AG04449 (cell line): Measurements from ENCODE around the gene CDH20.

Source experiments
- CTCF ChIA-PET: fragments of 350-600 bp; formaldehyde crosslinking; extraction: SDS; loops from one replicate; lab custom pipeline; 2021; ENCODE audit warnings: antibody characterized with exemption; lab: Yijun Ruan, JAX
- POLR2A ChIA-PET: fragments of 400-600, 350-600 bp; formaldehyde crosslinking; extraction: SDS; loops from one replicate; lab custom pipeline; 2020; ENCODE audit warnings: antibody characterized with exemption, inconsistent platforms; lab: Yijun Ruan, JAX
- DNase-seq: peaks from one replicate; pipeline ENCODE4 v3.0.0-alpha.2; 2010; ENCODE audit warnings: low read depth, low spot score
- H3K4me3 ChIP-seq: 2 replicates; pipeline ENCODE4 v1.5.1; 2011; ENCODE audit warnings: low read depth, mild to moderate bottlenecking, control low read depth, low read length
- TF ChIP-seq, protein P1 (sequence below): IDR thresholded peaks from one replicate; pipeline ENCODE4 v1.5.1; 2011; ENCODE audit warnings: mild to moderate bottlenecking, moderate library complexity, low read length, control low read depth, inconsistent platforms; ENCODE audit not compliant: insufficient read depth; ENCODE audit errors: missing control alignments

The CDH20 gene

DNA sequence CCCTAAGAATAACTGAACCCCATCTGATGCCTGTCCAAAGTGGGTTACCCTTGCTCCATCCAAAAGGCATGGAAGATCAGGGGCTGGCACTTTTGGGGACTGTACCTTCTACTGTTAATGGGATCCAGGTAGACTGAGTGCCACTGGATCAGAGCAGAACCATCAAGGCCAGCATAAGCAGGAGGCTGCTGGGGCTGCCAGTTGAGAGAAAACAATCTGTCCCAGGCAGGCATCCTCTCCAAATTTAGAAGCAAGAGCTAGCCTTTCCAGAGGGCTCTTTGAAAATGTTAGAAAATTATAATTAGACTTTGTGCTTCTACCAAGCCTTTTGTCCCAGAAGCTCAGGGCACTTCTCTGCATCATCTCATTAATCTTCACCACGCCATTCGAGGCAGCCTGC, 245.6 kb downstream of the CDH20 start:
- ChIA-PET CTCF (interaction anchor here (1.2 to 8.2 kb wide), 9 partner anchors 8 to 552 kb away, joined by 3 to 98 read pairs (median 11); partner anchors contain the start of gene RNF152), POLR2A (no interaction called here)
- TF ChIP-seq, protein P1, sequence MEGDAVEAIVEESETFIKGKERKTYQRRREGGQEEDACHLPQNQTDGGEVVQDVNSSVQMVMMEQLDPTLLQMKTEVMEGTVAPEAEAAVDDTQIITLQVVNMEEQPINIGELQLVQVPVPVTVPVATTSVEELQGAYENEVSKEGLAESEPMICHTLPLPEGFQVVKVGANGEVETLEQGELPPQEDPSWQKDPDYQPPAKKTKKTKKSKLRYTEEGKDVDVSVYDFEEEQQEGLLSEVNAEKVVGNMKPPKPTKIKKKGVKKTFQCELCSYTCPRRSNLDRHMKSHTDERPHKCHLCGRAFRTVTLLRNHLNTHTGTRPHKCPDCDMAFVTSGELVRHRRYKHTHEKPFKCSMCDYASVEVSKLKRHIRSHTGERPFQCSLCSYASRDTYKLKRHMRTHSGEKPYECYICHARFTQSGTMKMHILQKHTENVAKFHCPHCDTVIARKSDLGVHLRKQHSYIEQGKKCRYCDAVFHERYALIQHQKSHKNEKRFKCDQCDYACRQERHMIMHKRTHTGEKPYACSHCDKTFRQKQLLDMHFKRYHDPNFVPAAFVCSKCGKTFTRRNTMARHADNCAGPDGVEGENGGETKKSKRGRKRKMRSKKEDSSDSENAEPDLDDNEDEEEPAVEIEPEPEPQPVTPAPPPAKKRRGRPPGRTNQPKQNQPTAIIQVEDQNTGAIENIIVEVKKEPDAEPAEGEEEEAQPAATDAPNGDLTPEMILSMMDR = no peak
- DNase-seq = no peak
- no peak overlapping the region for H3K4me3 ChIP-seq

DNA sequence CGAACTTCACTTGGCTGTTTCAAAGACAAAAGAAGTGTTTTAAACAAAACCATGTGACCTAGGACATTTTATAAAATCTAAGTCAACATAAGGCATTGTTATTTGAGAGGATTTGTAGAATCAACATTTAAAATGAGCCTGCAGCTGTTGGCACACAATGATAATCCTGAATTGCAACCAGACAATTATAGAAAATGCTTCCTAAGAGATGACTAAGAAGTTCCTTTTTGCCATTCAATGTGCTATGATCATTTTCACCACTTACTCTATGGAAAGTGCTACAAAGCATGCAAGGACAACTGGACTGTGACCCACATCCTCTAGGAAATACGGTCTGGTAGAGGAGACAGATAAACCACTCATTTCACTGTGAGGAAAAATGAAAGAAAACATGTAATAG, 246.4 kb downstream of the CDH20 start:
- no peak for DNase-seq
- H3K4me3 ChIP-seq = no peak overlapping the region
- CTCF ChIA-PET = interaction anchor here (1.0 to 8.2 kb wide), 12 partner anchors 8 to 551 kb away, joined by 3 to 98 read pairs (median 6); partner anchors contain the start of gene RNF152
- POLR2A ChIA-PET = no interaction called here
- TF ChIP-seq, protein P1 = no peak

DNA sequence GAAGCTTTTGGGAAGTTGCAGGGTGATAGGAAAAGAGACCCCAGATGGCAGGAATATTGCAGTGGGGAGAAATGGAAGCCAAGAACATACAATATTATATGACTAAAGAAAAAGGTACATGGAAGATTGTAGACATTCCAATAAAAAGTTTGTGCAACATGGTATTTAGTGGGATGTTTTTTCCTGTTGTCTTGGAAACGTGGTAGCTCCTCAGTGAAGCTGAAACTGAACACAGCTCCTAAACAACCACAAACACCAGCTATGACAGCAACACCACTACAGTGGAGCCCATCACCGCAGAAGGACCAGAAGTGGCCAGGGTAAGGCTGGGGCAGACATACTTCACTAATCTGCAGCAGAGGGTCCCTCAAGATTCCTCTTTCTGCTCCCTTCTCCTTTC, 246.8 kb downstream of the CDH20 start:
- POLR2A ChIA-PET = no interaction called here
- CTCF ChIA-PET = interaction anchor here (1.0 to 8.2 kb wide), 10 partner anchors 9 to 551 kb away, joined by 3 to 98 read pairs (median 6); no protein-coding TSS in a partner anchor
- no peak for DNase-seq
- no peak overlapping the region for H3K4me3 ChIP-seq
- TF ChIP-seq, protein P1 = no peak

DNA sequence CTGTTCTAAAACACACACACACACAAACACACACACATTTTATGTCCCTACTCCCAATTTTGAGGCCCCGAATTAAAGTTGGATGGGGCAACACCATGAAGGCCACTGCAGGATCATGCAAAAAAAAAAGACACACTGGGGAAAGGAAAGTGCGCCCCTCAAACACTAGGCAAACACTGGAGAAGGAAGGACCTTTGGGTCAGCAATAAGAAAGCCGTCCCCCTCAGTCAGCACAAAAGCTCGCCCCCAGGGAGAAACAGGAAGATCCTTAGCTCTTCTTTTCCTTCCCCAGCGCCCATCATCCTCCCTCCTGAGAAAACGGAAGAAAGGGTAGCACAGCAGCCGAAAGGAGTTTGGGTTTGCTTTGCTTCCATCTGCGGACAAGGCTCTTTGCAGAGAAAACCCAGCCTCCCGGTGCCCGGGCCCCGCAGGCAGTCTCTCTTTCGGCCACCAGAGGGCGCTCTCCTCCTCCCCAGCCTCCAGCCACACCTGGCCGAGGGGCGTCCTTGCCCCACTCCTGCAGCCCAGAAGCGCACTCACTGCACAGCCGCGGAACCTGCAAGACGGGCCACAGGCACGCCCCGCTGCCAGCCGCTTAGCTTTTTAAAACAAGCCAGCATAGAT, 248.5 kb downstream of the CDH20 start:
- TF ChIP-seq, protein P1 = peak; percentile 97
- H3K4me3 ChIP-seq = peak overlapping the region; percentile 53
- CTCF ChIA-PET = interaction anchor here (0.7 to 8.2 kb wide), 79 partner anchors 10 to 618 kb away, joined by 3 to 98 read pairs (median 4); no protein-coding TSS in a partner anchor
- no peak for DNase-seq
- POLR2A ChIA-PET = no interaction called here

DNA sequence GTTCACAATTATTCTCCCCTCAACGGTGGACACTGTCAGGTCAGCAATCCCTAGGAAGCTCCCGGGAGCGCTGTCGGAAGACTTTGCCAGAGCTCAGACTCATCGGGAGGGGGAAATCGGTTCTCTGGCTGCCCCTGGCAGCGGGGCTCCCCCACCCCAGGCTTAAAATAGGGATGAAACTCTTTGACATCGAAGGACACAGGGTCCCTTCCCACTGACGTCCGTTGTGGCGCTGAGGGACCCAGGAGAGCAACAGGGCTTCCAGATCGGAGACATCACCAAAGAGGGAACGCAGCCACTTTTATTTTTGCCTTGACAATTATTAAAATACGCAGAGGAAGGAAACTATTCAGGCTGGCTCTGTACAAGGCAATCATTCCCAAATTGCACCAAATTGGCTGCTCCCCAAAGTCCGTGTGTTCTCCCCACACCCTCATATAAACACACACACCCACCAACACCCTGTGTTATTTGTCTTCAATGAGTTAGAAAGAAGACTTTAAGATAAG, 249.0 kb downstream of the CDH20 start:
- TF ChIP-seq, protein P1 = no peak
- H3K4me3 ChIP-seq = peak overlapping the region; percentile 53
- ChIA-PET POLR2A (no interaction called here), CTCF (interaction anchor here (0.7 to 8.2 kb wide), 68 partner anchors 10 to 618 kb away, joined by 3 to 98 read pairs (median 4); no protein-coding TSS in a partner anchor)
- no peak for DNase-seq

DNA sequence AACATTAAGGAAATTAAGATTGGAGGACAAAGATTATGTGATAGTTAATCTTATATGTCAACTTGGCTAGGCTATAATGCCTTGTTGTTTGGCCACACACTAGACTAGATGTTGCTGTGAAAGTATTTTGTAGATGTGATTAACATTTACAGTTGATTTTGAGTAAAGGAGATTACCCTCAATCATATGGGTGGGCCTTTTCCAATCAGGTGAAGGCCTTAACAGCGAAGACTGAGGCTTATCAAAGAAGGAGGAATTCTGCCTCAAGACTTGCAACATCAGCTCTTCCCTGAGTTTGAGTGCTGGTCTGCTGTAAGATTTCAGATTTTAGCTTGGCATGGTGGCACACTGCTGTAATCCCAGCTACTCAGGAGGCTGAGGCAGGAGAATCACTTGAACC, 250.3 kb downstream of the CDH20 start:
- ChIA-PET CTCF (interaction anchor here (0.9 to 8.2 kb wide), 7 partner anchors 8 to 547 kb away, joined by 3 to 98 read pairs (median 52); no protein-coding TSS in a partner anchor), POLR2A (no interaction called here)
- no peak overlapping the region for H3K4me3 ChIP-seq
- TF ChIP-seq, protein P1 = no peak
- DNase-seq = no peak
